ENCODE data around the gene IFT25.

The IFT25 gene

DNA sequence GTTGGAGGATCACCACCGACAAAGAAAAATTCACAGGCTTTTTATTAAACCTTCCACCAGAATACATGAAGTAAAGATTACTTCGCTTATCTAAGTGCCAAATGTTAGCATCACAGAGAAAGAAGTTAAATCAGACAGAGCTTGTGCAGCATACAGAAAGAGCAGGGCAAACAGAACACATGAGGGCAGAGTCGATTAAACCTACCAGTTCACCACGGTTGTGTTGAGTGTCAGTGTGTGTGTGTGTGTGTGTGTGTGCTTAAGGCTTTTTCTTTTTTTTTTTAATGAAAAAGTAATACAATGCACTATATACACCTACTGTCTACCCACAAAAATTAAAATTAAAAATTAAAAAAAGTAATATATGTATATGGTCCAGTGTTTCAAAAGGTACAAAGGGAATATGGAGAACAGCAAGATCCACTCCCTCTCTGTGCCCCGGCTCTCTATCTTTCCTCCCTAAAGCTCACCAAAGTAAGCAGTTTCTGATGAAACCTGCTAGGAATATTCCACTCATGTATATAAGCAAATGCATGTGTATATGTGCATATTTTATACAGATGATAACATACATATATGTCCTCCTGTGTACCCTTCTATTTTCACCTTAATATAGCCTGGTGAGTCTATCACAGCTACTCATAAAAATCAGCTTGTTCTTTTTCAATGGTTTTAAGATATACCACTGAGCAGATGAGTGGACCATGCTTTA, 73.6 kb downstream of the IFT25 start:
- DNase-seq, result no peak
- Histone ChIP-seq H3K27ac (no peak overlapping the region), H3K9me3 (no peaks in the 10 kb centered on the region), H3K36me3 (peaks cover 43 to 92% (median 66%) of the 10 kb centered on the region in 3 donors), H3K4me1 (no peaks in the 10 kb centered on the region), H3K4me3 (no peak overlapping the region), H3K27me3 (no peaks in the 10 kb centered on the region)
- TF ChIP-seq, protein P1, sequence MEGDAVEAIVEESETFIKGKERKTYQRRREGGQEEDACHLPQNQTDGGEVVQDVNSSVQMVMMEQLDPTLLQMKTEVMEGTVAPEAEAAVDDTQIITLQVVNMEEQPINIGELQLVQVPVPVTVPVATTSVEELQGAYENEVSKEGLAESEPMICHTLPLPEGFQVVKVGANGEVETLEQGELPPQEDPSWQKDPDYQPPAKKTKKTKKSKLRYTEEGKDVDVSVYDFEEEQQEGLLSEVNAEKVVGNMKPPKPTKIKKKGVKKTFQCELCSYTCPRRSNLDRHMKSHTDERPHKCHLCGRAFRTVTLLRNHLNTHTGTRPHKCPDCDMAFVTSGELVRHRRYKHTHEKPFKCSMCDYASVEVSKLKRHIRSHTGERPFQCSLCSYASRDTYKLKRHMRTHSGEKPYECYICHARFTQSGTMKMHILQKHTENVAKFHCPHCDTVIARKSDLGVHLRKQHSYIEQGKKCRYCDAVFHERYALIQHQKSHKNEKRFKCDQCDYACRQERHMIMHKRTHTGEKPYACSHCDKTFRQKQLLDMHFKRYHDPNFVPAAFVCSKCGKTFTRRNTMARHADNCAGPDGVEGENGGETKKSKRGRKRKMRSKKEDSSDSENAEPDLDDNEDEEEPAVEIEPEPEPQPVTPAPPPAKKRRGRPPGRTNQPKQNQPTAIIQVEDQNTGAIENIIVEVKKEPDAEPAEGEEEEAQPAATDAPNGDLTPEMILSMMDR (IDR thresholded peaks at IDR 0.05), result no peak
- intact Hi-C loops (cut with DNase I; ENCODE audit: low total_unique reads), result no loop called here

All from tibial artery (tissue), 4 donors.